ENCODE results near the gene FGFBP2.
"Not testable (repeated sequence)": the region's sequence is repeated elsewhere in the genome, so short reads cannot be mapped to it uniquely, and the experiment has no call there.

The FGFBP2 gene

GRCh38 chr4:15918484-15919129 is 44.4 kb downstream of the FGFBP2 start:
- Histone ChIP-seq H3K27me3 (replicated peaks; ENCODE audit: insufficient read depth, low read length) (no peaks in the 10 kb centered on the region), H3K36me3 (replicated peaks; ENCODE audit: insufficient read depth, low read length) (no peaks in the 10 kb centered on the region), H3K27ac (ENCODE audit: low read length) (no peak overlapping the region), H3K4me3 (ENCODE audit: low read length) (no peak overlapping the region), H3K4me2 (ENCODE audit: low read depth, low read length) (no peak overlapping the region), H3K9ac (ENCODE audit: low read length) (no peak overlapping the region), H3F3A (ENCODE audit: insufficient read depth, low read length) (no peaks in the 10 kb centered on the region), H4K20me1 (ENCODE audit: insufficient read depth, low read length) (no peaks in the 10 kb centered on the region), H3K4me1 (ENCODE audit: low read length) (no peaks in the 10 kb centered on the region), H2AFZ (ENCODE audit: low read length) (no peak overlapping the region), H3K79me2 (ENCODE audit: low read length) (no peaks in the 10 kb centered on the region), H3K9me3 (replicated peaks; ENCODE audit: insufficient read depth, low read length) (no peaks in the 10 kb centered on the region), H3K9me2 (replicated peaks; ENCODE audit: insufficient read depth, low read length) (no peaks in the 10 kb centered on the region)
- TF ChIP-seq EZH2 (optimal IDR thresholded peaks at IDR 0.05; ENCODE audit: low read depth, low read length) = no peak
- TF ChIP-seq EZH2phosphoT487 (IDR thresholded peaks at IDR 0.05; ENCODE audit: low read length) = no peak
- no peak for TF ChIP-seq CTCF (IDR thresholded peaks at IDR 0.05; ENCODE audit: low read length)
- DNase-seq = no peak

DNA sequence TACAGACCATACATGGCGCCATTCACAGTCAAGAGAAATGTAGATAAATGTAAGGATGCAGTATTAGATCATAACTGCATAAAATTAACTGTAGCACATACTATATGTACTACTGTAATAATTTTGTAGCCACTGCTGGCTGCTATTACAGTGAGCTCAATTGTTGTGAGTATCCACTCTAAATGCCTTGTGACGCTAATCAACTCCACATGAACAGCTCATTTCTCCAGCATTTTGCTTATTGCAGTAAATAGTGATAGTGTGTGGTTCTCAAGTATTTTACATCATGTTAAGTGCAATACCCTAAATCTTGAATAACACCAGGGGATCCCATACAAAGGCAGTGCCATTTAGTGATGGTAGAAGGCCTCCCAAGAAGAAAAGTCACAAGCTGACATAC is 45.7 kb downstream of the FGFBP2 start:
- no peak overlapping the region for H3K4me3 ChIP-seq (ENCODE audit: low read length)
- H3F3A ChIP-seq (ENCODE audit: insufficient read depth, low read length) = no peaks in the 10 kb centered on the region
- H2AFZ ChIP-seq (ENCODE audit: low read length) = no peak overlapping the region
- no peaks in the 10 kb centered on the region for H3K9me2 ChIP-seq (replicated peaks; ENCODE audit: insufficient read depth, low read length)
- H3K27me3 ChIP-seq (replicated peaks; ENCODE audit: insufficient read depth, low read length) = no peaks in the 10 kb centered on the region
- no peak overlapping the region for H3K9ac ChIP-seq (ENCODE audit: low read length)
- no peaks in the 10 kb centered on the region for H3K9me3 ChIP-seq (replicated peaks; ENCODE audit: insufficient read depth, low read length)
- no peak overlapping the region for H3K27ac ChIP-seq (ENCODE audit: low read length)
- no peaks in the 10 kb centered on the region for H3K36me3 ChIP-seq (replicated peaks; ENCODE audit: insufficient read depth, low read length)
- H3K4me2 ChIP-seq (ENCODE audit: low read depth, low read length) = no peak overlapping the region
- no peaks in the 10 kb centered on the region for H4K20me1 ChIP-seq (ENCODE audit: insufficient read depth, low read length)
- no peak for DNase-seq
- TF ChIP-seq EZH2phosphoT487 (IDR thresholded peaks at IDR 0.05; ENCODE audit: low read length) (no peak), EZH2 (optimal IDR thresholded peaks at IDR 0.05; ENCODE audit: low read depth, low read length) (no peak), CTCF (IDR thresholded peaks at IDR 0.05; ENCODE audit: low read length) (no peak)
- H3K4me1 ChIP-seq (ENCODE audit: low read length) = no peaks in the 10 kb centered on the region
- H3K79me2 ChIP-seq (ENCODE audit: low read length) = no peaks in the 10 kb centered on the region

DNA sequence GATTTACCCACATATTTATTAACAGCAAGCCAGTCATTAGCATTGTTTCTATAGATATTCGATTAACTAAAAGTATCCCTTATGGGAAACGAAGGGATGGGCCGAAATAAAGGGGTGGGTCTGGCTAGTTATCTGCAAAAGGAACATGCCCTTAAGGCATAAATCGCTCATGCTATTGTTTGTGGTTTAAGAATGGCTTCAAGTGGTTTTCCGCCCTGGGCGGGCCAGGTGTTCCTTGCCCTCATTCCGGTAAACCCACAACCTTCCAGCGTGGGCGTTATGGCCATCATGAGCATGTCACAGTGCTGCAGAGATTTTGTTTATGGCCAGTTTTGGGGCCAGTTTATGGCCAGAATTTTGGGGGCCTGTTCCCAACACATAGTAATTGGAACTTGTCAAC is 46.6 kb downstream of the FGFBP2 start:
- not testable (repeated sequence) for H3K27me3 ChIP-seq (replicated peaks; ENCODE audit: insufficient read depth, low read length); H3K4me2 ChIP-seq (ENCODE audit: low read depth, low read length); H3K4me1 ChIP-seq (ENCODE audit: low read length); H3K4me3 ChIP-seq (ENCODE audit: low read length); H3K9me3 ChIP-seq (replicated peaks; ENCODE audit: insufficient read depth, low read length); H3K27ac ChIP-seq (ENCODE audit: low read length); H3K9ac ChIP-seq (ENCODE audit: low read length); H3K79me2 ChIP-seq (ENCODE audit: low read length); H4K20me1 ChIP-seq (ENCODE audit: insufficient read depth, low read length); DNase-seq; H3F3A ChIP-seq (ENCODE audit: insufficient read depth, low read length); H3K9me2 ChIP-seq (replicated peaks; ENCODE audit: insufficient read depth, low read length); H2AFZ ChIP-seq (ENCODE audit: low read length); H3K36me3 ChIP-seq (replicated peaks; ENCODE audit: insufficient read depth, low read length)

DNA sequence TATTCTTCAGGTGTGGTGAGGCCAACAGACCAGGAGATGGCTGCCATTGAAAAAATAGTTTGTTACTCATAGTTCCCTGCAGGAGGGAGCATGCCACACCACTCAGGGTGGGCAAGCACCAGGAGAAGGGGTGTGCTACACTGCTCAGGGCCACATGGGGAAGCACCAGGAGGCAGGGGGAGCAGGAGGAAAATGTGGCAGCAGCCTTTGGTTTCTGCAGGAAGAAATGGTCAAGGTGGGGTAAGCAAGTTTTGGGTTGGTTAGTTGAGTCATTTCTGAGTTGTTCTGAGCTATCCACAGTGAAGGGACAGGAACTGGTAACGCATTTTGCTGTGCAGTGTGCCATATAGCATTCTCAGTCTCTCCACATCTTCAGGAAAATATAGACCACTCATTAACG is 48.2 kb downstream of the FGFBP2 start:
- H3F3A ChIP-seq (ENCODE audit: insufficient read depth, low read length) = no peaks in the 10 kb centered on the region
- no peaks in the 10 kb centered on the region for H3K4me1 ChIP-seq (ENCODE audit: low read length)
- no peak overlapping the region for H3K4me2 ChIP-seq (ENCODE audit: low read depth, low read length)
- DNase-seq = no peak
- H4K20me1 ChIP-seq (ENCODE audit: insufficient read depth, low read length) = no peaks in the 10 kb centered on the region
- H3K9me2 ChIP-seq (replicated peaks; ENCODE audit: insufficient read depth, low read length) = no peaks in the 10 kb centered on the region
- no peak overlapping the region for H3K9ac ChIP-seq (ENCODE audit: low read length)
- H3K79me2 ChIP-seq (ENCODE audit: low read length) = no peaks in the 10 kb centered on the region
- no peaks in the 10 kb centered on the region for H3K36me3 ChIP-seq (replicated peaks; ENCODE audit: insufficient read depth, low read length)
- no peaks in the 10 kb centered on the region for H3K9me3 ChIP-seq (replicated peaks; ENCODE audit: insufficient read depth, low read length)
- H3K27ac ChIP-seq (ENCODE audit: low read length) = no peak overlapping the region
- TF ChIP-seq EZH2 (optimal IDR thresholded peaks at IDR 0.05; ENCODE audit: low read depth, low read length) (no peak), EZH2phosphoT487 (IDR thresholded peaks at IDR 0.05; ENCODE audit: low read length) (no peak), CTCF (IDR thresholded peaks at IDR 0.05; ENCODE audit: low read length) (no peak)
- no peaks in the 10 kb centered on the region for H3K27me3 ChIP-seq (replicated peaks; ENCODE audit: insufficient read depth, low read length)
- no peak overlapping the region for H2AFZ ChIP-seq (ENCODE audit: low read length)
- H3K4me3 ChIP-seq (ENCODE audit: low read length) = no peak overlapping the region

All from MM.1S (cell line).